ENCODE results near the gene DNAJC18. TPM values are rescaled to one million over a fixed set of nuclear protein-coding genes. Genes with fewer than 3 reads are reported as not detected.
"Not testable (repeated sequence)": the region's sequence is repeated elsewhere in the genome, so short reads cannot be mapped to it uniquely, and the experiment has no call there.

Gene DNAJC18
- total and polyA plus RNA-seq, 8 donors, result under 0.01 to 12.1 (median 2.3) TPM; not detected in 1

DNA sequence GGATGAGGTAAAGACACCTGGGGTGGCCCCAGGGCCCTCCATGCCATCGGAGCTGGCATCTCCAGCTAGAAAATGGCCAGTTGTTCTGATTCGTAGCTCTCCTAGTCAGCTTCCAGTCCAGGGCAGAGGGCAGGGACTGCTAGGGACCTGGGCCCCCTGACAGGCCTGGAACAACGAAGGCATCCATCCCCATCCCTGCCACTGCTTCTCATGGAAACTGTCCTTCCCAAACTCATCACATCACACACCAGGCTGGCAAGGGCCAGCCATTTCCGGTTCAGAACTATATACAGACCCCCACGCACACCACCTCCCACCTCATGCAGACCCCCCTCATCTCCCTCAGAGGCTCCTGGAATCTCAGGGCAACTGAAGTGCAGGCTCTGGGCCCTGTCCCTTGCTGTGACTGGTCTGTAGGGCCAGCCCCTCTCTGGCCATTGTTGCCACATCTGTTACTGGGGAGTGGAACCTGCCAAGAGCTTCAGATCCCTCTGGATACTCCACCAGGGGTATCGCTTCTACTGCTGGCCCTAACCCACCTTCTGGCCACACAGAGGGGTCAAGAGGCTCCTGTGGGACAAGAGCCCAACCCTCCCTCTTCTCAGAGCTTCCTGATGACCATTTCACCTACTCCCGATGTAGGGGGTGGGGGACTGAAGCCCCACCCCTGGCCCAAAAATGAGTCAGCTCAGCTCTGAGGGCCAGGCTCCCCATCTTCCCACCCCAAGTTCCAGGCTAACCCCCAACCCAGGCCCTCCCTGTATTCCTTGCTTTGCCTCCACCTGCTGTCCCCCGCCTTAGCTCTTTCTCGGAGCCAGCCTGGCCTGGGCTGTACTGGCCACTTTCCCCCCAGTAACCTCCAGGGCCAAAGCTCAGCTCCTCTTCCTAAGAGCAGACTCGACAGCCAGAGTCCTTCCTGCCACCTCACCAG, 48.4 kb downstream of the DNAJC18 start:
- H3K27ac ChIP-seq, result peak overlapping the region; percentile 49 to 78 (median 71)
- peaks cover 29 to 73% (median 64%) of the 10 kb centered on the region in 4 donors for H3K4me1 ChIP-seq
- peak overlapping the region in 1 of 4 donors; percentile 62 for H3K4me3 ChIP-seq
- no peak for DNase-seq
- no peaks in the 10 kb centered on the region for H3K9me3 ChIP-seq
- no peaks in the 10 kb centered on the region for H3K36me3 ChIP-seq
- H3K27me3 ChIP-seq, result peaks cover 0 to 42% (median 0%) of the 10 kb centered on the region in 3 donors
- no peak for TF ChIP-seq EP300 (IDR thresholded peaks at IDR 0.05)
- TF ChIP-seq POLR2A (IDR thresholded peaks at IDR 0.05), result no peak
- 68 to 79% (median 77%) methylated on average over 8 to 10 of the region's 10 CpGs for WGBS, 5 donors
- intact Hi-C loops (cut with DNase I; ENCODE audit: low total_unique reads), result no loop called here

DNA sequence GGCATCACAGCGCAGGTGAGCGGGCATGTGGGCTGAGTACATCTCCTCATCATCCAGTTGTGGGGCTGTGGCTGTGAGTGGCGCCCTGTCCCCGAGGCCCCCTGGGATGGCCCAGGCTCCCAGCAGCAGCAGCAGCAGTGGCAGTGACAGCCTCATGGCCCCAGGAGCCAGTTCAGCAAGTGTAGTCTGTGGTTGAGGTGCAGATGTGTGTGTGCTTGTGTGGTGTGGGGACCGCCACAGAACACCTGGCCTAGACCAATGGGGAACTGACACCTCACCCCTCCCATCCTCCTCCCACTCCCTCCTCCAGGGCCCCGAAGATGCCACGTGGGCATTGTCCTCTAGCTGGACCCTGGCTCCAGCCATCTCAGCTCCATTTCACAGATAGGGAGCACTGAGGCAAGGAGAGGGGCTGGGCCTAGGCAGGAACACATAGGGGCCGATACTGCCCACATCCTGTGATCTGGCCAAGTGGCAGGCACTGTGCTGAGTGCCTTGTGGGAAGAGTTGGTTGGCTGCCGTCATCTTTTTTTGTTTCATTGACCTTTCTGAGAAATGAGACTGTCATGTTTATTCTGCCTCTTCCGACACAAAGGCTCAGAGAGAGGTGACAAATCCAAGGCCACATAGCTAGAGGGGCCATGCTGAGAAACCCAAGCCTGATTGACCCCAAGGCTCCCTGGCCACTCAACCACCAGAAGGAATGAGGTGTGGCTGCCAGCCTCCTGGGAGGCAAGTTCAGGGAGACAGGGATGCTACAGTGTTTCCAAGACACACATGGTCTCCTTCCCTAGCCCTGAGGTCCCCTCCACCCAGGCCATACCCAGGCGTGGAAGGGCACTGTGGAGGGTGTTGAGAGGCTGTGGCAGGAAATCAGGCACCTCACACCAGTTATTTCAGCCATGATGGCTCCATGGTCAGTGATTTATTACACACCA, 49.4 kb downstream of the DNAJC18 start, which contains the start of gene MZB1:
Gene MZB1 (minus strand): TSS at position 213 of the 938 bp plus-strand sequence. CDS start 57 bp downstream, at position 156.
- H3K4me1 ChIP-seq, result peaks cover 32 to 75% (median 67%) of the 10 kb centered on the region in 4 donors
- H3K27ac ChIP-seq, result peak within 1 kb of the TSS; percentile 44 to 78 (median 68)
- 73 to 80% (median 77%) methylated on average over 8 to 11 of the region's 11 CpGs for WGBS, 5 donors
- intact Hi-C loops (cut with DNase I; ENCODE audit: low total_unique reads), result no loop called here
- peak in 1 of 2 donors; percentile 60 for DNase-seq
- TF ChIP-seq POLR2A (IDR thresholded peaks at IDR 0.05), result no peak
- peak in 1 of 3 donors; percentile 26 for TF ChIP-seq POLR2AphosphoS5 (IDR thresholded peaks at IDR 0.05)
- peak within 1 kb of the TSS; percentile 11 to 49 (median 27) for H3K4me3 ChIP-seq
- peaks cover 0 to 34% (median 0%) of the 10 kb centered on the region in 3 donors for H3K27me3 ChIP-seq
- H3K36me3 ChIP-seq, result no peaks in the 10 kb centered on the region
- no peaks in the 10 kb centered on the region for H3K9me3 ChIP-seq

DNA sequence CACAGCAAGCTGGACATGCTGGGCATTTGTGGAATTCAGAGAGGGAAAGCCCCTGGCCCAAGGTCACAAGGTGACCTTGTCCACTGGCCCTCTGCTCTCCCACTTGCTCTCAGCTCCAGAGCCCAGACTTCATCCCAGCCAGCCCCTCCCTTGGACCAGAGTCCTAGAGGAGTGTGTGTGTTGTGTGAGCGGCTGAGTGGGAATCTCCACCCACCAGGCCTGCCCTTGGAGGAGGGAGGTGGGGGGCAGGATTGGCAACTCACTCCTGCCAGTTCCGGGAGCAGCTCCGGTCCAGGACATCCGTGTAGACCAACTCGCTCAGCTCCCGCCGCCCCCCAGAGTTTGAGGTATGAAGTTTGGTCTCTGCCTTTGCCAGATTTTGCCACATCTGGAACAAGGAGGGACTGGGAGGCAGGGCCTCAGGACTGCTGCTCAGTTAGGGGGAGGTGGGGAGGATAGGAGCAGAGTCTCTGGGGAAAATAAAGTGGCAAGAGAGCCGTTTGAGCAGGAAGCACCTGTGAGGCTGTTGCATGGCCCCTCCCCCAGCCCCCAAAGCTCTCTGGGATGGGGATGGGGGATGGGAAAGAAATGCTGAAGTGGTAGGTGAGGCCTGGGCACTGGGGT, 51.0 kb downstream of the DNAJC18 start:
- Histone ChIP-seq H3K36me3 (no peaks in the 10 kb centered on the region), H3K4me1 (peaks cover 46 to 73% (median 67%) of the 10 kb centered on the region in 4 donors), H3K9me3 (no peaks in the 10 kb centered on the region), H3K27ac (peak overlapping the region; percentile 13 to 77 (median 66)), H3K27me3 (peaks cover 0 to 18% (median 0%) of the 10 kb centered on the region in 3 donors), H3K4me3 (peak overlapping the region; percentile 11 to 49 (median 27))
- no peak for TF ChIP-seq POLR2A (IDR thresholded peaks at IDR 0.05)
- TF ChIP-seq EP300 (IDR thresholded peaks at IDR 0.05), result no peak
- TF ChIP-seq, protein P1, sequence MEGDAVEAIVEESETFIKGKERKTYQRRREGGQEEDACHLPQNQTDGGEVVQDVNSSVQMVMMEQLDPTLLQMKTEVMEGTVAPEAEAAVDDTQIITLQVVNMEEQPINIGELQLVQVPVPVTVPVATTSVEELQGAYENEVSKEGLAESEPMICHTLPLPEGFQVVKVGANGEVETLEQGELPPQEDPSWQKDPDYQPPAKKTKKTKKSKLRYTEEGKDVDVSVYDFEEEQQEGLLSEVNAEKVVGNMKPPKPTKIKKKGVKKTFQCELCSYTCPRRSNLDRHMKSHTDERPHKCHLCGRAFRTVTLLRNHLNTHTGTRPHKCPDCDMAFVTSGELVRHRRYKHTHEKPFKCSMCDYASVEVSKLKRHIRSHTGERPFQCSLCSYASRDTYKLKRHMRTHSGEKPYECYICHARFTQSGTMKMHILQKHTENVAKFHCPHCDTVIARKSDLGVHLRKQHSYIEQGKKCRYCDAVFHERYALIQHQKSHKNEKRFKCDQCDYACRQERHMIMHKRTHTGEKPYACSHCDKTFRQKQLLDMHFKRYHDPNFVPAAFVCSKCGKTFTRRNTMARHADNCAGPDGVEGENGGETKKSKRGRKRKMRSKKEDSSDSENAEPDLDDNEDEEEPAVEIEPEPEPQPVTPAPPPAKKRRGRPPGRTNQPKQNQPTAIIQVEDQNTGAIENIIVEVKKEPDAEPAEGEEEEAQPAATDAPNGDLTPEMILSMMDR (IDR thresholded peaks at IDR 0.05), result no peak
- TF ChIP-seq POLR2AphosphoS5 (IDR thresholded peaks at IDR 0.05), result peak in 1 of 3 donors; percentile 45
- DNase-seq, result peak; percentile 72 to 88
- intact Hi-C loops (cut with DNase I; ENCODE audit: low total_unique reads), result no loop called here
- 14 to 26% (median 17%) methylated on average over 5 to 8 of the region's 8 CpGs for WGBS, 5 donors

GRCh38 chr5:139387611-139388197, 51.6 kb downstream of the DNAJC18 start:
- WGBS, 5 donors, result 46 to 81% (median 61%) methylated on average over 8 to 10 of the region's 10 CpGs
- H3K36me3 ChIP-seq, result no peaks in the 10 kb centered on the region
- peak overlapping the region in 3 of 5 donors; percentile 41 to 77 (median 66) for H3K27ac ChIP-seq
- H3K9me3 ChIP-seq, result no peaks in the 10 kb centered on the region
- H3K4me3 ChIP-seq, result peak overlapping the region in 1 of 4 donors; percentile 49
- TF ChIP-seq, protein P1 (IDR thresholded peaks at IDR 0.05), result no peak
- TF ChIP-seq EP300 (IDR thresholded peaks at IDR 0.05), result no peak
- TF ChIP-seq POLR2A (IDR thresholded peaks at IDR 0.05), result no peak
- TF ChIP-seq POLR2AphosphoS5 (IDR thresholded peaks at IDR 0.05), result no peak
- H3K4me1 ChIP-seq, result peaks cover 51 to 72% (median 64%) of the 10 kb centered on the region in 4 donors
- no peak for DNase-seq
- intact Hi-C loops (cut with DNase I; ENCODE audit: low total_unique reads), result no loop called here
- peaks cover 0 to 12% (median 0%) of the 10 kb centered on the region in 3 donors for H3K27me3 ChIP-seq

DNA sequence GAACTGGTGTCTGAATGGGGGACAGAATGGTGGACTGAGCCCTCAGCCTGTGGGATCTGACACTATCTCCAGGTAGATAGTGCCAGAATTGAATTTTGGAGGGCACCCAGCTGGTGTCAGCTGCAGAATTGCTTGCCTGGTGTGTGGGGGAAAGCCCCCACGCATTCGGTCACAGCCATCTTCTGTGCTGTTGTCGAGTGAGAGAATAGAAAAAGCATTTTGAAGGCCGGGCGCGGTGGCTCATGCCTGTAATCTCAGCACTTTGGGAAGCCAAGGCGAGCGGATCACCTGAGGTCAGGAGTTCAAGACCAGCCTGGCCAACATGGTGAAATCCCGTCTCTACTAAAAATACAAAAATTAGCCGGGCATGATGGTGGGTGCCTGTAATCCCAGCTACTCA, 52.4 kb downstream of the DNAJC18 start:
- DNase-seq; H3K4me3 ChIP-seq; H3K27ac ChIP-seq; H3K9me3 ChIP-seq; intact Hi-C loops (cut with DNase I; ENCODE audit: low total_unique reads); H3K27me3 ChIP-seq; H3K36me3 ChIP-seq: not testable (repeated sequence)
- peaks cover 43 to 68% (median 59%) of the 10 kb centered on the region in 4 donors for H3K4me1 ChIP-seq
- 91 to 96% (median 94%) methylated on average over 9 to 10 of the region's 10 CpGs for WGBS, 5 donors
